Mesendoderm (in vitro differentiated cells): ENCODE data around the gene MXRA7.
"Not testable (repeated sequence)": the region's sequence is repeated elsewhere in the genome, so short reads cannot be mapped to it uniquely, and the experiment has no call there.

Experiments used
- DNase-seq: peaks from one replicate; pipeline ENCODE4 v3.0.0; 2013
- H2AK5ac ChIP-seq: 2 replicates; pipeline ENCODE4 v1.6.1; 2013; ENCODE audit warnings: low read length, inconsistent platforms
- H2BK120ac ChIP-seq: 2 replicates; pipeline ENCODE4 v1.6.1; 2013; ENCODE audit warnings: low read depth, mild to moderate bottlenecking, low read length, moderate library complexity, mixed read lengths
- H2BK15ac ChIP-seq: replicated peaks from 2 replicates; pipeline ENCODE4 v1.6.1; 2013; ENCODE audit warnings: low read depth, mild to moderate bottlenecking, moderate library complexity
- H2BK5ac ChIP-seq: 2 replicates; pipeline ENCODE4 v1.6.1; 2013; ENCODE audit warnings: low read length, inconsistent platforms
- H3K18ac ChIP-seq: 2 replicates; pipeline ENCODE4 v1.6.1; 2013; ENCODE audit warnings: mild to moderate bottlenecking, low read length, mixed read lengths
- H3K23ac ChIP-seq: one replicate; pipeline ENCODE4 v1.6.1; 2013; ENCODE audit warnings: low read length
- H3K27ac ChIP-seq: 2 replicates; pipeline ENCODE4 v1.5.1; 2013; ENCODE audit warnings: low read depth, mild to moderate bottlenecking, inconsistent platforms, low read length, moderate library complexity
- H3K27me3 ChIP-seq: 2 replicates; pipeline ENCODE4 v1.6.1; 2013; ENCODE audit warnings: low read length, control low read depth, mild to moderate bottlenecking, inconsistent platforms; ENCODE audit not compliant: insufficient read depth, poor library complexity
- H3K36me3 ChIP-seq: 2 replicates; pipeline ENCODE4 v1.6.1; 2013; ENCODE audit warnings: low read length, inconsistent platforms; ENCODE audit not compliant: control insufficient read depth, insufficient read depth
- H3K4ac ChIP-seq: one replicate; pipeline ENCODE4 v1.6.1; 2013; ENCODE audit warnings: low read depth, mild to moderate bottlenecking, low read length, moderate library complexity
- H3K4me1 ChIP-seq: 2 replicates; pipeline ENCODE4 v1.6.1; 2013; ENCODE audit warnings: low read depth, low read length, inconsistent platforms; ENCODE audit not compliant: control insufficient read depth
- H3K4me2 ChIP-seq: 2 replicates; pipeline ENCODE4 v1.6.1; 2013; ENCODE audit warnings: low read length
- H3K4me3 ChIP-seq: 2 replicates; pipeline ENCODE4 v1.5.1; 2013; ENCODE audit warnings: mild to moderate bottlenecking, low read length
- H3K56ac ChIP-seq: one replicate; pipeline ENCODE4 v1.6.1; 2013; ENCODE audit warnings: low read length
- H3K79me1 ChIP-seq: 2 replicates; pipeline ENCODE4 v1.6.1; 2013; ENCODE audit warnings: low read length, inconsistent platforms
- H3K79me2 ChIP-seq: 2 replicates; pipeline ENCODE4 v1.6.1; 2013; ENCODE audit warnings: mild to moderate bottlenecking, low read length; ENCODE audit not compliant: control insufficient read depth, insufficient read depth
- H3K9ac ChIP-seq: 2 replicates; pipeline ENCODE4 v1.6.1; 2013; ENCODE audit warnings: low read length, inconsistent platforms
- H4K5ac ChIP-seq: one replicate; pipeline ENCODE4 v1.6.1; 2013; ENCODE audit warnings: low read length
- H4K8ac ChIP-seq: one replicate; pipeline ENCODE4 v1.6.1; 2013; ENCODE audit warnings: low read depth, mild to moderate bottlenecking, control low read depth, low read length, moderate library complexity
- WGBS: extraction: QIAGEN DNeasy Blood & Tissue Kit; methylation state at CpG from one replicate; pipeline ENCODE4 v1.1.7; 2013; ENCODE audit warnings: low lambda C conversion rate, missing lambda C conversion rate; ENCODE audit not compliant: insufficient coverage; ENCODE audit errors: extremely low coverage; 5-methylcytosine and 5-hydroxymethylcytosine counted together

Gene MXRA7

DNA sequence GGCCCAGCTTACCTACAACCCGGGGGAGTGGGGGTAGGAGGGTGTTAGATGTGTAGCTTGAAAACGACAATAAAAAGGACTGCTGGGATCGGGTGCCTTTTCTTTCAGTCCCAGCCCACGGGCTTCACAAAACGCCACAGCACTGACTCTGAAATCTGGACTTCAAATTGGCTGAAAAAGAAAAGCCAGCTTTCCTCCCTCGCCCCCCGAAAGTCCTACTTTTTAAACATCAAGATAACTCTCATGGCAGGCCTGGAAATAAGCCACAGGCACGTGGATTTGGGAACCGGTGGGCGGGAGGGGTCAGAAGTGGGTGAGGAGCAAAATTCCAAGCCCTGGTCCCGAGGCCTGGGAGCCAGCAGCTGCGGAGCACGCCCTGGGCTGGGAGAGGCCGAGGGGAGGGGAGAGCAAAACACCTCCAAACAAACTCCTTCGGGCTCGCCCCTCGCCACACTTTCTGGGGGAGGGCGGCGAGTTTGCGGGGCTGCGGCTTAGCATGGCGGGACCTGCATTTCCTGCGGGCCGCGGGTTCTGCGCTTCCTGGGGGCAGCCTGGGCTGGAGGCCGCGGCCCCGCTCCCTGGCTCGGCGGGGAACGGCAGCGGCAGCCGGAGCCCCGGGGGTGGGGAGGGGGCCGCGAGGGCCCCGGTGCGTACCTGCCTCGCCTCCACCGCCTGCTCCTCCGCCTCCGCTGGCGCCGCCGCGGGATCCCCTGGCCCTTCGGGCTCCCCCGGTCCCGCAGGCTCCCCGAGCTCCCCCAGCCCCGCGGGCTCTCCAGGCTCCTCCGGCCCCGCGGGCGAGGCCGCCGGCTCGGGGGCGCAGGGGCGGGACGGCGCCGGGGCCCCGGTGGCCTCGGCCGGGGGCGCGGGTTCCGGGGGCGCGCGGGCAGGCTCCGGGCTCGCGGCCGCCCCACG, 558 bp downstream of the MXRA7 start:
- not testable (repeated sequence) for H2AK5ac ChIP-seq, H2BK5ac ChIP-seq, H3K4ac ChIP-seq, H3K27me3 ChIP-seq, H2BK120ac ChIP-seq, H3K18ac ChIP-seq, H3K27ac ChIP-seq, H3K79me2 ChIP-seq, H3K23ac ChIP-seq, H2BK15ac ChIP-seq, H4K5ac ChIP-seq, H4K8ac ChIP-seq, H3K79me1 ChIP-seq, H3K36me3 ChIP-seq
- Histone ChIP-seq H3K56ac (peak overlapping the region; percentile 88), H3K4me1 (peaks cover 10% of the 10 kb centered on the region), H3K9ac (peak overlapping the region; percentile 74), H3K4me2 (peak overlapping the region; percentile 61), H3K4me3 (peak overlapping the region; percentile 30)
- DNase-seq, result peak; percentile 38
- WGBS, result no CpG with 5 or more reads among the region's 79 CpGs

DNA sequence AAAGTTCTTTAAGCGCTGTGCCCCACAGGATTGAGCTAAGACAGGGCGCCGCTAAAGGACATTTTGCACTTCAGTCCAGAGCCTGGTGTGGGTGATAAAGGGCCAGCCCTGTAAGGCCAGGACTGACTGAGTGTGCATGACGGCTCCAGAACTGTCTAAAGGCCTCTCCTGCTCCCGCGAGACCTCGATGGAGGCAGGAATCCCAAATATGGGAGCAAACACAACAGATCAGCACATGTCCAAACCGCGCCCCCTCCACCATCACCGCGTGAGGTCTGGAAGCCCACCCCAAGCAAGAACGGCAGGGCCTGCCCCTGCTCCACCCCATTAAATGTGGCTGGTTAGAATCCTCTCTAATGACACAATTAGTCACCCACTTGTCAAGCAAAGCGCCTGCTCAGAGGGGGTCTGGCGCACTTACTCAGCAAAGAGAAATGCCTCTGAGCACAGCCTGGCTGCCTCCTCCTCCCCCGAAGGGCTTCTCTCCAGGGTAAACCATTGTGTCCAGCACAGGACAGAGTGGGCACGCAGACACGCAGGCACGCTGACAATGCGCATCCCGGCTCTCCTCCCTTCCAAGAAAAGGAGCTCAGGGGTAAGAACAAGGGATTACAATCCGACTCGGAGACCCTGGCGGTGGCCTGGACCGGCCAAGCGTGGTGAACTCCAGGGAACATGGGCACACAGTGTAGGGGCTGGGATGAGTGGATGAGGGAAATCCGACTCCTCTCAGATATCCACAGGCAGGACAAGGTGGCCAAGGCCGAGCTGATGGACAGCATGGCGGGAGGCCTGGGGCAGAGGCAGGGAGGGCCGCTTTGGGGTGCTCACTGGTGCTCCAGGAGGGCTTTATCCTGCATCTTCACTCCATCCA, 1.5 kb downstream of the MXRA7 start:
- Histone ChIP-seq H3K4me3 (no peak overlapping the region), H3K27me3 (peaks cover 3% of the 10 kb centered on the region), H3K4me2 (peak overlapping the region; percentile 61), H2BK120ac (no peak overlapping the region), H3K79me1 (no peaks in the 10 kb centered on the region), H4K8ac (no peak overlapping the region), H3K27ac (no peak overlapping the region), H3K36me3 (no peaks in the 10 kb centered on the region), H2AK5ac (peak overlapping the region; percentile 22), H3K18ac (no peak overlapping the region), H3K56ac (peak overlapping the region; percentile 88), H2BK15ac (no peak overlapping the region), H3K4ac (no peak overlapping the region), H4K5ac (no peak overlapping the region), H3K79me2 (no peaks in the 10 kb centered on the region), H3K4me1 (peaks cover 10% of the 10 kb centered on the region), H3K23ac (no peak overlapping the region), H3K9ac (peak overlapping the region; percentile 74), H2BK5ac (no peak overlapping the region)
- WGBS, result no CpG with 5 or more reads among the region's 29 CpGs
- peak; percentile 89 for DNase-seq

DNA sequence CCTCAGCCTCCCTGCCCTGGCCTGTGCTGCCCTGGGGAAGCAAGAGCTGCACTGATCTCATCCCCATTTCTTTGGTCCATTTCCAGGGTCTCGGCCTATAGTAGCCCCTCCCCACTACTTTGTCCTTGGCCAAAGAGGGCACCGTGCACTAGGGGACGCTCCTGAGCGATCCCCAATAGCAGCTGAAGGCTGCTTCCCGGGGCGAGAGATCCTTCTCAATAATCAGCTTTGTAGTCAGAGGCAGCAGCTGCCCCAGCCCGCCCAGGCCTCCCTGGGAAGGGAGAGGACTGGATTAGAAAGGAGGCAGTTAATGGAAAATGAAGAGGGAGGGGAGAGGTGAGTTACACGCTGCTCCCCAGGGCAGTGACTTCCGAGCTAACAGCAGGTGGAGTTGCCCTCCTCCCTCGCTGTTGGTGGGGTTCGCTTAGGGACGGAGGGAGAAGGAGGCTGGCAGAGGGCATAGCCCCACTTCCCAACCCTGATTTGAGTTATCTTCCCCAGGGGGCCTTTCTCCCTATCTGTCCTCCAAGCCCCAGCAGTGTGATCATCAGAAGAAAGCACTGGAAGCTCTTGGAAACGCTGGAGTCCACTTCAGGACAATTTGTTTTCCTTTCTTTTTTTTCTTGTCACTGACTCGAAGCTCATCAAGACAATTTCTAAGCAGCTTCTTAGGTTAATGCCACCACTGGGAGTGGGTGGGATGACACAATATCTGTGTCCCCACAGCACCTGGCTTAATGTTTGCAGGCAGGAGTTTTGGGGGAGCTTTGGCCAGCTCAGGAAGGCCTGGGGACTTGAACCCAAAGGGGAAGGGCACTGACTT, 2.6 kb downstream of the MXRA7 start:
- H2AK5ac ChIP-seq, result no peak overlapping the region
- peak overlapping the region; percentile 24 for H3K9ac ChIP-seq
- no peak overlapping the region for H2BK5ac ChIP-seq
- no peak overlapping the region for H2BK120ac ChIP-seq
- H4K5ac ChIP-seq, result no peak overlapping the region
- H3K4me2 ChIP-seq, result peak overlapping the region; percentile 19
- H3K18ac ChIP-seq, result no peak overlapping the region
- no peak overlapping the region for H3K4me3 ChIP-seq
- H3K79me2 ChIP-seq, result no peaks in the 10 kb centered on the region
- H3K27ac ChIP-seq, result no peak overlapping the region
- no peak overlapping the region for H3K23ac ChIP-seq
- peaks cover 3% of the 10 kb centered on the region for H3K27me3 ChIP-seq
- peak; percentile 92 for DNase-seq
- peaks cover 10% of the 10 kb centered on the region for H3K4me1 ChIP-seq
- no peak overlapping the region for H2BK15ac ChIP-seq
- no peaks in the 10 kb centered on the region for H3K36me3 ChIP-seq
- H3K4ac ChIP-seq, result no peak overlapping the region
- H4K8ac ChIP-seq, result no peak overlapping the region
- H3K56ac ChIP-seq, result peak overlapping the region; percentile 69
- WGBS, result no CpG with 5 or more reads among the region's 14 CpGs
- H3K79me1 ChIP-seq, result no peaks in the 10 kb centered on the region

DNA sequence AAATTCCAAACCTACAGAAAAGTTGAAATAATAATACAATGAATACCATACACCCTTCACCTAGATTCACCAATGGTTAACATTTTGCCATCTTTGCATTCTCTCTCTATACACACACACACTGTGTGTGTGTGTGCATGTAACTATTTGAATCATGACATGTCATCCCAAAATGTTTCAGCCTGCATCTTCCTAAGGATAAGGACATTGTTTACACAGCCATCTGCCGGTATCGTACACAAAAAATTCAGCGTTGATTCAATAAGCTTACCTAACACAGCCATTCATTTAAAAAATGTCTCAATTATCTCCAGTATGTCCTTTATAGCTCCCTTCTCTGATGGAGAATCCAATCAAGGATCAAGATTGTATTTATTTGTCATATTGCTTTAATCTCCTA, 3.9 kb downstream of the MXRA7 start:
- Histone ChIP-seq H3K4ac (no peak overlapping the region), H3K36me3 (no peaks in the 10 kb centered on the region), H2BK120ac (no peak overlapping the region), H3K18ac (no peak overlapping the region), H3K4me2 (no peak overlapping the region), H3K56ac (no peak overlapping the region), H2BK15ac (no peak overlapping the region), H3K9ac (no peak overlapping the region), H3K4me1 (peaks cover 10% of the 10 kb centered on the region), H4K8ac (no peak overlapping the region), H2AK5ac (no peak overlapping the region), H3K79me2 (no peaks in the 10 kb centered on the region), H3K79me1 (no peaks in the 10 kb centered on the region), H3K27ac (no peak overlapping the region), H3K4me3 (no peak overlapping the region), H4K5ac (no peak overlapping the region), H2BK5ac (no peak overlapping the region), H3K27me3 (peaks cover 3% of the 10 kb centered on the region), H3K23ac (no peak overlapping the region)
- WGBS, result no CpG with 5 or more reads among the region's 3 CpGs
- DNase-seq, result no peak

DNA sequence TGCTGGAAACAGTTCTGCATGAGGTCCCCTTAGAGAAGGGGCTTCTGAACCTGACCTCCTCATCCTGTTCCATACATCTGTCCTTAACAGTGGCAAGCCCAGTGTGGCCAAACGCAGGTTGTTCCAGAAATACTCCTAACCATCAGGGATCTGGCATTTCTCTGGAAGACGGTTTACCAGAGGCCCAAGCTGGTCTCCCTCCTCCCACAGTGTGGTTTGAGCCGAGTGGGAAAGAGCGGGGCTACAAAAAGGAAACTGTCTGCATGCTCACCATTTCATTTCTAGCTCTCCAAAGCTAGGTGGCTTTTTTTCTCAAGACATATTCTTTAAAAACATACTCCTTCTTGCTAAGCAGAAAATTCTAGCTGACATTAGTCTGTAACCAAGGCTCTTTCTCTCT, 6.0 kb downstream of the MXRA7 start:
- Histone ChIP-seq H3K79me2 (no peaks in the 10 kb centered on the region), H3K79me1 (no peaks in the 10 kb centered on the region), H3K56ac (no peak overlapping the region), H3K4me2 (no peak overlapping the region), H3K18ac (no peak overlapping the region), H4K5ac (no peak overlapping the region), H3K4me3 (no peak overlapping the region), H3K27ac (no peak overlapping the region), H2BK5ac (no peak overlapping the region), H3K4me1 (peaks cover 10% of the 10 kb centered on the region), H2BK120ac (no peak overlapping the region), H3K36me3 (no peaks in the 10 kb centered on the region), H4K8ac (no peak overlapping the region), H3K23ac (no peak overlapping the region), H3K27me3 (peaks cover 3% of the 10 kb centered on the region), H3K9ac (no peak overlapping the region), H2AK5ac (no peak overlapping the region), H2BK15ac (no peak overlapping the region), H3K4ac (no peak overlapping the region)
- WGBS, result no CpG with 5 or more reads among the region's 4 CpGs
- DNase-seq, result no peak
